ENCODE results near the gene TFAP2C.

GRCh38 chr20:56631318-56631989 lies 2.3 kb downstream of the TFAP2C start:
- no peak for TF ChIP-seq TAF1 (IDR thresholded peaks at IDR 0.05; ENCODE audit: borderline replicate concordance, insufficient read depth, low read length)
- TF ChIP-seq REST (IDR thresholded peaks at IDR 0.05; ENCODE audit: insufficient read depth in 1 of 2, low read depth in 2 of 2, low read length in 2 of 2): no peak
- TF ChIP-seq POLR2AphosphoS5 (IDR thresholded peaks at IDR 0.05; ENCODE audit: low read depth, low read length): no peak

Data from PFSK-1 (cell line).